NCI-H82 treated with DMSO at 0.1 percent for 48 hours (cell line): ENCODE data around the gene ZFYVE28.

Experiments
- DNase-seq: peaks from one replicate; lab custom pipeline; 2025; ENCODE audit not compliant: unreplicated experiment; lab: John Stamatoyannopoulos, UW

Gene ZFYVE28

DNA sequence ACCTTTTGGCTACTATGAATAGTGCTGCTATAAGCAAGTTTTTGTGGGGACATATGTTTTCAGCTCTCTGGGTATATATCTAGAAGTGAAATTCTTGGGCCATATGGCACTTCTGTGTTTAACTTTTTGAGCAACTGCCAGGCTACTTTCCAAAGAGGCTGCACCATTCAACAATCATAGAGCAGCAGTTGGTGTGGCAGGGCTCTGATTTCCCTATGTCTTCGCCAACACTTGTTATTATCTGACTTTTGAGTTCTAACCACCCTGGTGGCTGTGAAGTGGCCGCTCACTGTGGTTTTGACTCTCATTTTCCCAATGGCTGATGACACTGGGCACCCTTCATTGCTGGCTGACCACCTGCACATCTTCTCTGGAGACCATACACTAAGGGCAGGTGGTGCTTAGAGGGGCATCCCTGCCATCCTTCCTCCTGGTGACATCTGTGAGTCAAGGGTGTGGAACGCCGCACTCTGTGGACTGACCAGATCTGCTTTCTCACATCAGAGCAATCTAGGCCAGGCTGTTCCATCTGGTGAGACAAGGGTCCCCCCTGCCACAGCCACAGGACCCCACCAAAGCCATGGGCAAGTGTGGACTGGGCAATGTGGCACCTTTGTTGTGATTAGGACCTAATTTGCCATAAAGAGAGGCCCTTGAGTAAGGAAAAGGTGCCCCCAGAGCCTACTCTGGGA lies 49.6 kb downstream of the ZFYVE28 start:
- no peak for DNase-seq

- DNase-seq: no peak
These were observed 50.8 kb downstream of the ZFYVE28 start for GRCh38 chr4:2367626-2368025.

DNA sequence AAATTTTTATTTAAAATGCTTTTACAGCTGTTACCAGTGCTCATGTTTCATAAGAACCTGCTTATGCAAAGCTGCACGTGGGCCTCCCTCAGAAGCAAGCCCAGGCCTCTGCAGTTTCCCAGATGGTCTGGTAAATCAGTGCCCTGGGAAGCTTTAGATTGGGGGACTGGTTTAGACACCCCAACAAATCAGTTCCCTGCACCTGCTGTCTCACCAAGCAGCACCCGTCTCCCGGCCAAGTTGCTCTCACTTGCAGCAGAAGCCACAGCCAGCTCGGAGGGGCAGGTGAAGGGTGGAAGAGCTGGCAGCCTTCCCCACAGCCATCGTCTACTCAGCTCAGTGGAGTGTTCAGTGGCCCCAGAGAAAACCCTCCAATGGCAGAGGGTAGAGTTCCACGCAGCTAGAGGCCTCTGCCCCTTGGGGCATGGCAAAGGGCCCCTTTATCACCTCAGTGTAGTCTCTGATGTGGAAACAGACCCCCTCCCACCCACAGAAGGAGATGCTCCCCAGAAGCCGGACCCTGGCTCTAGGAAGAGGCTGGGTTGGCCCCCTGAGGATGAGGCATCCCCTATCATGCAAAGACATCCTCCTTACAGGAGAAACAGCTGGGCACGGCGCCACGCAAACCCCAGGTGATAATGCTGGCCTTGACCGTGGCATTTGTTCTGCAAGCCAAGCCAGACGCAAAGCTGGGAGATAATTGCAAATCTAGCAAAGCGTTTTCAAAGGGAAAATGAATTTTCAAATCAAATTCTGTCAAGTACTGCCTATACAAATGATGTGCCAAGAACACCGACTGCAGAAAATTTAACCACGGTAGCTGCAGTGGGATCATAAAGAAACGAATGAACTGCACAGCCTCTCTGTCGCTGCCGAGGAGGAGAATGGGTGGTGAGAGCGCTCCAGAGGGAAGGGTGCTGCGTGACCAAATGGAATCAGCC lies 51.9 kb downstream of the ZFYVE28 start:
- no peak for DNase-seq

DNA sequence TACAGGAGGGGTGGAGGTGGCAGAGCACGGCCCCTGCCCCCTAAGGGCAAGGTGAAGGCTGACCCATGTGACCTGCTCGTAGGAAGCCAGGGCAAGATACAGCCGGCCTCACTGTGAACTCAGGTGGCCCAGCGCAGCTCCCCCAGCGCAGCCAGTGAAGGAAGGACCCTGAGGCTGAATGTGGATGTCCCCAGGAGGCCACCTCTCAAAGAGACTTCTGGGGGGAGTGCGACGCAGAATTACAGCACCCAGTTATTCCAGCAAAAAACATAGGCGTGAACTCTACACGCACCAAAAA lies 52.6 kb downstream of the ZFYVE28 start:
- no peak for DNase-seq

DNA sequence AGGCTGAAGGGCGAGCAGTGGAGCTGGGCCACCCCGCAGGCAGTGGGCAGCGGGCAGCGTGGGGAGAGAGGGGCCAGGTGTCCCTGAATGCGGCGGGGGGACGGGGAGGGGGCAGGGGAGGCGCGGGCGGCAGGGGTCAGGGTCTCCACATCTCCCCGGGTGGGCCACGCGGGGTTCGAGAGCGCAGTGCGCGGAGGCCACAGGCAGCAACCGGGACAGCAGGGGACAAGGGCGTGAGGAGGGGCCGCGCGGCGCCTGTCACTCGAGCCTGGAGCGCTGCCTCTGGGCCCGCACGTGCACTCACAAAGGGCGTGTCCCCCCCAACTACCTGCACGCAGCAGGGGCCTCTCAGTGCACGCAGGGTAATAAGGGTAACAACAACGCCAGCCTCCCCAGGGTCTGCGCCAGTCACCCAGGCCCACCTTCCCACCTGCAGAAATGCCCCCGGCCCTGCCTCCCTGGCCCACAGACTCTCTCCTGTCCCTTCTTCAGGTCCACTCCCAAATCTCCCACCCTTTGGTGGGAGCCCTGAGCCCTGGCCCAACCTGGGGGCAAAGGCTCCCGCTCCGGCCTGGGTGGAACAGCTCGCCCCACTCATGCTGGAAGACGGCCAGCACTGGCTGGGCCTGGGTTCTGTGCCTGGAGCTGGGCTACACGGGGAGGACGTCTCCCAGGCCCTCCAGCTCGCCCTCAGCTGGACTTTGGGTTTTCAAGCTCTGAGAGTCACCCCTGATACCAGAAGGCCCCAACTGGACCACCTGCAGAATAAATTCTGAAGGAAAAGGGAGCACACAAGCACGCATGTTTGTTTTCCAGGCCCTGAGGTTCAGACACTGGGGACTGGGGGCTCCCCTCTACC lies 53.2 kb downstream of the ZFYVE28 start:
- DNase-seq: no peak

DNA sequence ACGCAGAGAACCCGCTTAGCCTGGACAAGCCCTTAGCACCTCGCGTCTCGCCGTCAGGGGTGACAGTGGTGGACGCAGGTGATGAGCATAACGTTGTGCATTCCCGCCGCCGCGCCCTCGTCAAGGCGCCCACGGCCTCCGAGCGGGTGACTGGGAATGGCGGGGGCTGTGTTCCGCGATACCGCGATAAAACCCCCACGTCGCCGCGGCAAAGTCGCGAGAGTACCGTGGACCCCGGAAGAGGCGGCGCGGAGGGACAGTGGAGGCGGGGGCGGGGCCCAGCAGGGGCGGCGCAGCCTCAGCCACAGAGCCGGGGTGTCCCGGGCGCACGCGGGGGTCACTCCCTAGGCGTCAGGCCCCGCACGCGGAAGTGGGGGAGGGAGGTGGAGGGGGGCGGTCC lies 53.8 kb downstream of the ZFYVE28 start:
- no peak for DNase-seq

DNA sequence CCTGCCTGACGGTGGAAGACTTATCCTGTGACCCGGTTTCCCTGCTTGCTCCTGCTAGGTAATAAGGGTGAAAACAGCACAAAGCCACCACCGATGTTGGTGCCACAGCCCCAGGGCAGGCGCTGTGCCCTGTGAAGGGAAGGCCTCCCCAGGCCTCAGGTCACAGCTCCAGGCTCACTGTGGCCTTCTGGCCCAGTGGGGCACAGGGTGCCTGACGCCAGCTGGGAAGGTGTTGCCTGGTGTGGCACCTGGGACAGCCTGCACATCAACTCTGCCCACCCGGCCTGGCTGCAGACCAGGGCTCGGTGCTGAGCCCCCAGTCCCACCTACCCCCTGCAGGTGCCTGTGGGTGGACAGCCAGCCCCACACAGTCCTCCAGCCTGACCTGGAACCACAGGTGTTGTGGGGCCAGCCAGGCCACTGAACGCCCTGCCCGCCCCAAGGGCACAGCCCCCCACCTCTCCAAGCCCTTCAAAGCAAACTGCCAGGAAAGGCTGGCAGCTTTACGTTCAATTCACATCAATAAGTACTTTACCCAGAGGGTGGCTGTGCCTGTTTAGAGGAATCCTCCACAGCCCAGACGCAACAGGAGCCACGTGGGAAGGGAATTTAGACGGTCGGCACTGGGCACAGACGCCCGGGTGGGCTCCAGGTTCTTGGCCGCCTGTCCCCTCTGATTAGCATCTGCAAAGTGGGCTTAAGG lies 54.3 kb downstream of the ZFYVE28 start:
- no peak for DNase-seq

- no peak for DNase-seq
These were observed 55.3 kb downstream of the ZFYVE28 start for GRCh38 chr4:2363056-2363721.

DNA sequence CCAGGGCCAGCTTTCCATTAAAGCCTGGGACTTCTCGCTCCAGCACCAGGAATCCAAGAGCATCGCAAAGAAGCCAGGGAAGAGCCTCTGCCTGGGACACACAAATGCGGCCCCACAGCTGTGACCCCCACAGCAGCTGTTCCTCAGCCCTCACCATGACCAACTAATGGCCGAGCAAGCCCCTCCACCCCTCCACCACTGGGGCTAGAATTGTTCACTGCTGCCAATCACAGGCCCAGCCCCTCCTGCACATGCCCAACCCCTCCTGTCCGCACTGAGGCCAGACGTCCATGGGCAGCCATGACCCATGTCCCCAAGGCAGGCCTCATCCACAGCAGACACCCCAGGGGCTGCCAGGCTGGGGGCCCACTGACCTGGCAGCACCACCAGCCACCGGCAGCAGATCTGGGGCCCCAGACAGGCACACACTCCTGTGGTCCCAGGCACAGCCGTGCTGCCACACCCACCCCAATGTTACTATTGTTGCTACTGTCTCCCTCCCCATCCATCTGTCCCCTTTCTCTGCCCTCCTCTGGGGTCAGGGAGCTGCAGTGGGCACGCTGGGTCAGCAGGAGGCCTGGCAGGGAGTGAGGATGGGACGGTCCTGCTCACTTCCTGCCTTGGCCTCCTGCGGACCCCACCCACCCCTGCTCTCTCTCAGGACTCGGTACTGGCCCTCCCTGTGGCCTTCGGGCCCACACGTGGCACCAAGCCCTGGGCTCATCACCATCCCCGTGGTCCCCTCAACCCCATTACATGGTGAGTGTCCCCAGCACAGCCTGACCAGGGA lies 56.0 kb downstream of the ZFYVE28 start:
- DNase-seq: no peak

- DNase-seq: no peak
These were observed 56.8 kb downstream of the ZFYVE28 start for GRCh38 chr4:2361366-2362265.

DNA sequence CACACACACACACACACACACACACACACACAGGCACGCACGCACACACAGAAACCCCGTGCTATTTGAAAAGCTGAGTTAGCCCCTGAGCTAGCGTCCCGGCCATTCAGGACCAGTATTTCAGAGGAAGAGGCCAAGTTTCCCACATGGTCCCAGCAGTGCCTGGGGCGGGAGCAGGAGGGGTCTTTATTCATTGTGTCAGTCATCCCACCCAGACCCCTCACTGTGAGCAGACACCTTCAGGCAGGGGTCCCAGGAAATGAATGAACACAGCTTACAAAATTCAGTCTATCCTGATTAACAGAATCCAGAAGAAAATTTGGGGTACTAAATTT lies 58.1 kb downstream of the ZFYVE28 start:
- DNase-seq: no peak

DNA sequence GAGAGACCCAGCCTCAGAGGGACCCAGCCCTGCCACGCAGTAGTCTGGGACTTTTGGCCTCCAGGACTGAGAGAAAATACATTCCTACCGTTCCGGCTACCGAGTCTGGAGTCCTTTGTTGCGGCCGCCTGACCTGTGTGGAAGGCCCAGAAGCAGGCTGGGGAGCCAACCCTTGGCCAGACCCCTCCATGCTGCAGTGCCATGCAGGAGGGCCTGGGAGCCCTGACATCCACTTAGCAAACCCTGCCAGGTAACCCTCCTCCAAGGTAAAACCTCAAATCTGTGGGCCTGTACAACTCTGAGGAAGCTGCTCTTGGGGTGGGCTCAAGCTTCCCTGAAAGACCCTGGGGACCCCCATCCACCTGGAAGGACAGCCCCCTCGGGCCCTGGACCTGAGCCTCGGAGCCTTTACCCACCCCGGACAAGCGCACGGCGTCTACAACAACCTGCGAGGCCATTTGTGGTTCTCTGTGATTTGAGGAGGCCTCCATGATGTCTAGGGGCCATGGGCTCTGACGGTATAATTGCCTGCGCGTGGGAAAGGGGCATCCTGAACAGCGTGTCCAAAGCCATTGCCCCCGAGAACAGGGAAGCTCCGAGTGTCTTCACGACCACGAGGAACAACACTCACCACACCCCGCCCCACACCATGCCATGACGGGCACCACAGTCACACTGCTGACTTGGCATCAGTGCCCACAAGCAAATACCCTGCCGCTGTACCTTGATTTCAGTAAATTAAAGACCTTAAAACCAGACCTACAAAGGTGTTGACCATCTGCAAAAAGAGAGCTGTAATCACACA lies 58.7 kb downstream of the ZFYVE28 start:
- no peak for DNase-seq

GRCh38 chr4:2357821-2358745 lies 60.4 kb downstream of the ZFYVE28 start:
- no peak for DNase-seq

- DNase-seq: no peak
These were observed 62.0 kb downstream of the ZFYVE28 start for GRCh38 chr4:2356123-2357069.

GRCh38 chr4:2354760-2355159 lies 63.7 kb downstream of the ZFYVE28 start:
- DNase-seq: no peak

DNA sequence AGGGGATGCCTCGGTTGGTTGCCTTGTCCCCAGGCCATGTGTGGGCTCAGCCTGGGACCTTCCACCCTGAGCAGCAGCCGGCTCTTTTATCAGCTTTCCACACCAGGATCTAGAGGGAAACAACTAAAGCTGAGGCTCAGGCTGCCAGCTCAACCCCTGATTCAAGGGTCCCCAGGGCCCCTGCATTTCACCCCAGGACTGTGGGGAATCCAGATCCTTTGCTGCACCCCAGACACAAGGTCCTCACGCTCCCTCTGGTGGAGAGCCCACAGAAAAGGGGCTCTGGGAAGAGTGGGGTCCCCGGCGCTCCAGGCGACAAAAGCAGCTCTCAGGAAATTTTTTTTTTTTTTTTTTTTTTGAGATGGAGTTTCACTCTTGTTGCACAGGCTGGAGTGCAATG lies 64.3 kb downstream of the ZFYVE28 start:
- no peak for DNase-seq
